HG03135 (cell line): ENCODE data around the gene MACROD2.
"Not testable (repeated sequence)": the region's sequence is repeated elsewhere in the genome, so short reads cannot be mapped to it uniquely, and the experiment has no call there.

Source experiments
- ATAC-seq: cut with Tn5 transposase; IDR thresholded peaks from one replicate; pipeline ENCODE4 v1.9.1; 2021; ENCODE audit warnings: mild to moderate bottlenecking, moderate library complexity; ENCODE audit not compliant: unreplicated experiment

MACROD2 gene

DNA sequence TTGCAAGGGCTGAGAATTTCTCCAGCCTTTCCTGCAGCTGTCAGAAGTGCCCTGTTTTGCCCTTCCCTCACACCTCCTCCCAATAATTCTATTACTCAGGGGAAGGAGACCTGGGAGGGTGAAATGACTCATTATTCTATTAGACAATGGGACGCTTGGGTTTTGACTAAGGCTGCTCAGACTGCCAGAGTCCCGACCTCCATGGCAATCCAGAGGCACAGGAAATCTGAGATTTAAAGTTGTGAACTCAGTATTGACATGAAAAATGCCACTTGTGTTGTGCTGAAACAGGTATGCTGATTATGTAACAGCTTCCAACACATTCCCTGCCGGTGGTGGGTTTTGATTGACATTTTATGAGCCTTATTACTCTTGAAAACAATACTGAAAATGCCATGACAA lies 967.9 kb downstream of the MACROD2 start:
- ATAC-seq: no peak

DNA sequence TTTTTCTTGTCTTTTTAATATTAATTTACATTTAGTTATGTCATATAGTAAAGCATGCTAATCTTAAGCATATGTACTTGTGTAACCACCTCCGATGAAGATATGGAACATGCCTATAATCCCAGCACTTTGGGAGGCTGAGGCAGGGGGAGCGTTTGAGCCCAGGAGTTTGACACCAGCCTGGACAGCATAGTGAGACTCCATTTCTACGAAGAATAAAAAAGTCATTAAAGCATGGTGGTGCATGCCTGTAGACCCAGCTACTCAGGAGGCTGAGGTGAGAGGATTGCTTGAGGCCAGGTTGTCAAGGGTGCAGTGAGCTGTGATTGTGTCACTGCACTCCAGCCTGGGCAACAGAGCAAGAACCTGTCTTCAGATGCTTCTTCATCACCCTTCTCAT lies 970.9 kb downstream of the MACROD2 start:
- no peak for ATAC-seq

DNA sequence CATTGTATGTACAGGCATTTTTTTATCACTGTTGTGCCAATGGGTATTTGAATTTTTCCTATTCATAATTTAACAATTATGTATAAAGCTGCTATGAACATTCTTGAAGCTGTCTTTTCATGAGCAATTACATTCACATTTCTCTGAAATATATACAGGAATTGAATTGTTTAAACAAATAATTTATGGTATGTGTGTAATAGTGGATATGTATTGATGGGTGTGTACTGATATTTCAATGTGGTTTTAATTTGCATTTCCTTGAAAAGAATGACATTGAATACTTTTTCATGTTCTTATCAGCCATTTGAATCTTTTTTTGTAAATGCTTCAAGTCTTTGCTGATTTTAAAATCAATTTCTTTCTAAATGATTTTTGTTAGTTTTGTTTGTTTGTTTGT lies 971.5 kb downstream of the MACROD2 start:
- ATAC-seq: no peak

DNA sequence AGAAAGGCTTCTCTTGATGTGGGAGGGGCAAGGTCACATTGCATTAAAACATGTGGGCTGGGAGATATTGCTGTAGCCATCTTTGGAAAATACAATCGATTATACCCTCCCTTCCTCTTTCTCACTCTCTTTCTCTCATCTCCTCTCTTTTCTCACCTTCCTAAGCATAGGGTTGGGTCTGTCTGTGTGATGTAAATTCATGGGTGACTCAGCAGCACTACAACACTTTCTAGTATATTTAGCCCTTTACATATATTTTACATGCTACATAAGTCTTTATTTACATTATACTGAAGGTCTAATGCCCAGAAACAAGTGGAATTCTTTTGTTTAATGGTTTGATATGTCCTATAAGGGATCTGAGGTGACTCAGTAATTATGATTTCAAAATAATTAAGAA lies 976.9 kb downstream of the MACROD2 start:
- ATAC-seq: no peak

DNA sequence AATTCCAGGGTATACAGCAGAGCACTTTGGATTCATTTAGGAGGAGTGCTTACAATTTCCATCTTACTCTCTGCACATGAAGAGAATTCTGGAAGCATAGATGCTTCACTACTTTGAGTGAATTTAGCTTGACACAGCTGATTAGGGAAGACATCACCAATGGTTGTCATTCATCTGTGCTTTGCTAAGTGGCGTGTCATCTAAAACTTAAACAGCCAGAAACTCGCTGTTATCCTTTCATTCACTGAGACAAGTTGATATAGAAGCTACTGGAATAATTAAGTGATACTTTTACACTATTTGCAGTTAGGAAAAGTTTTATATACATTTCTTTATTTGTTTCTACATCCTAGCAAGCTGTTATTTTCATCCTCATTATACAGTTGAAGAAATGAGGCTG lies 977.4 kb downstream of the MACROD2 start:
- no peak for ATAC-seq

DNA sequence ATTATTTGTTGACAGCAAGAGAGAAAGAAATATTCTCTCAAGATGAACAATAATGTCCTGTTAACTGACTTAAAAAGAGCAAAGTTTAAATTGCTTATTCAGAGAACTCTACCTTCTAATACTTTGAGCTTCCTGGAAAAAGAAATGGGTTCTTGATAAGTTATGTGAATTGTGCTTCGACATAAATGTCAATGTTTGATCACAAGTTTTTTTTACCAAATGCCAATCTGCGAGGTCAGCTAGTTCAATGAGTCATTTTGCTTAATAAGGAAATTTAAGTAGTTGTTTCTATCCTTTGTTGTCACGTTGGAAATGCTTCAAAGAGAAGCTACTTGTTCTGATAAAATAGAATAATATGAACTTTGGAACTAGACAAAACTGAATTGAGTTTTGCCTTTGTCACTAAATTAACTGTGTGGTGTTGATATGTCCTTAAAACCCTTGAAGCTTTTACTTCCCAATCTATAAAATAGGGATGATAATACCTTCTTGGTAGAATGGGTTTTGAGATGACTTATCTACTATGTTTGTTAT lies 984.2 kb downstream of the MACROD2 start:
- ATAC-seq: no peak

DNA sequence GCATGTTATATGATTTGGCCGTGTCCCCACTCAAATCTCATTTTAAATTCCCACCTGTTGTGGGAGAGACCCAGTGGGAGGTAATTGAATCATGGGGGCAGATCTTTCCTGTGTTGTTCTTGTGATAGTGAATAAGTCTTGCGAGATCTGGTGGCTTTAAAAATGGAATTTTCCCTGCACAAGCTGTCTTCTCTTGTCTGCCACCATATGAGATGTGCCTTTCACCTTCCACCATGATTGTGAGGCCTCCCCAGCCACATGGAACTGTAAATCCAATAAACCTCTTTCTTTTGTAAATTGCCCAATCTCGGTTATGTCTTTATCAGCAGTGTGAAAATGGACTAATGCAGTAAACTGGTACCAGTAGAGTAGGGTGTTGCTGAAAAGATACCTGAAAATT lies 986.2 kb downstream of the MACROD2 start:
- not testable (repeated sequence) for ATAC-seq

DNA sequence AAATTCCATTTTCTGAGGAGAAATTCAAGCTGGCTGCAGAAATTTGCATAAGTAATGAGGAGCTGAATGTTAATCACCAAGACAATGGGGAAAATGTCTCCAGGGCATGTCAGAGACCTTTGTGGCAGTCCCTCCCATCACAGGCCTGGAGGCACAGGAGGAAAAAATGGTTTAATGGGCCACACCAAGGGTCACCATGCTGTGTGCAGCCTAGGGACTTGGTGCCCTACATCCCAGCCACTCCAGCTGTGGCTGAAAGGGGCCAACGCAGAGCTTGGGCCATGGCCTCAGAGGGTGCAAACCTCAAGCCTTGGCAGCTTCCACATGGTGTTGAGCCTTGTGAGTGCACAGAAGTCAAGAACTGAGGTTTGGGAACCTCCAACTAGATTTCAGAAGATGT lies 987.0 kb downstream of the MACROD2 start:
- not testable (repeated sequence) for ATAC-seq

DNA sequence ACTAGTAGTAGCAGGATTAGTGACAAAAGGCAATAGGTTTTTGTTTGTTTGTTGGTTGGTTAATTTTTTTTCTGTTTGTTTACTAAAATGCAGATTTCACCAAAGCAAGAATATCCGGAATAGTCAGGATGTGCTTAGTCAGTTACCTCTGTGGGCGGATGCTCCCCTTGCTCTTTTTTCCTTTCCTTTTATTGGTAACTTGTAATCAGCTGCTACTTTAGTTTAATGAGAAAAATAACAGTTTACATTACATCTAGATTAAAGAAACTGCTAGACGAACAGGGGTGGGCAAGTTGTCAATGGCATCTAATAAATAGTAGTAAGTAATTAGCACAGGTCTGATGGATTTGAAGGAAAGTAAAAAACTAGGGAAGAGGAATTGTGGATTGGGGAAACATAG lies 989.0 kb downstream of the MACROD2 start:
- ATAC-seq: no peak

DNA sequence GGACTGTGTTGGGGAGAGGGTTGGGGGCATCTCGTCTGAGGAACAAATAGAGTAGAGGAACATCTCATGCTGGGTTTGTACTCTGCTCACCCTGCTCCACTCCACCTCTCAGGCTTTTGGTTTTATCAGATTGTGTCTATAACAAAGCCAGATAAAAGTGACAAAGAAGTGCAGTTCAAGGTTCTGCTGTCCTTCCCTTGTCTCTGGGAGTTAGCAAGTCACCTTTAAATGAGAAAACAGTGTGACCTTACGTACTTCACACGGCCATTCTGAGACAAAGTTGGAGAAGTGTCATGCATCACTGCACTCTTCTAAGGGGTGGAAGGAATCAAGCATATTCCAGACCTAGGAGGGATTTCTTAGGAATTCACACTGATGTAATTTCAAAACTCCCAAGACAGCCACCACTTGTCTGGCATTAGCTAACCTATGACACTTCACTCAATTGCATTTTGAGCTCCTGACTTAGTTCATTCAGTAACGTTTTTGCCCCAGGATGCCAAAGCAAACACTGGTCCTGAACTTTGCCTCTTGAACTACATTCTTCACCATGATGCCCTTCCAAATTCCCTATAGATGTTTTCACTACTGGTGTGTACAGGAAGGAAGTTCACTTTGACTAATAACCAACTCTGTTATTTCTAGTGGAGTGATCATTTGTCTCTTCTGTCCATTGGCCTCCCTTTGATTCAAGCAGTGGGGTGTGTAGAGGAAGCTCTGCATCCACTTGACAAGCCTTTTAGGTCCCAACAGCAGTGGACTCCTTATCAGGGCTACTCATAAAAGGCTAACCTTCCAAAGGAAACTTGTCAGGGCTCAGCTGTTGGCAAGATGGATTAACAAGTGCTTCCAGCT lies 989.7 kb downstream of the MACROD2 start:
- no peak for ATAC-seq

DNA sequence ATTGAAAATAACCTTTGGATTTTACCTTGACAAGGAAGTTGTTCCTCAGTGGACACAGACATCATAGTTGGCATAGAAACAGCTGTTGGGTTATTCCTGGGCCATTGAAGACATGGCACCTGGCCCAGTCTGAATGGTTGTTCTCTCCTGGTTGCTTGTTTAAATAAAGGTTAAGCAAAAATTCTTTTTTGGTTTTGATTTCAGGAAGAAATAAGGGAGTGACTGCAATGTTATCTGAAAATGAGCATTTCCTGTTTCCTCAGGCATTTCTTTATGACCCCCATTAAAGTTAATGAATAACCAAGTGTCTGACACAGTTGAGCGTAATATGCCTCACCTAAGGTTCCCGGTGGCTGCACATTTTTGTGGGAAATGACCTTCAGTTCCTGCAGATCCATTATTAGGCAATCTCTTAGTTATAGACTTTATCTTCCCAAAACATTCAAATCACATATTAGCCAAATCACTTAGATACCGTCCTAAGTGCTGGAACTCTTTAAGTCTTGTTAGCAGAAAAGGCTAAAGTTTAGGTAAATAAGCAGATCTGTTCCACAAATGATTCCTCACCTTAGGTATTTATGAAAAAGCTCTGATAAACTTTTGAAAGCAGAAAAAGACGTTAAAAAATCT lies 990.8 kb downstream of the MACROD2 start:
- ATAC-seq: no peak

DNA sequence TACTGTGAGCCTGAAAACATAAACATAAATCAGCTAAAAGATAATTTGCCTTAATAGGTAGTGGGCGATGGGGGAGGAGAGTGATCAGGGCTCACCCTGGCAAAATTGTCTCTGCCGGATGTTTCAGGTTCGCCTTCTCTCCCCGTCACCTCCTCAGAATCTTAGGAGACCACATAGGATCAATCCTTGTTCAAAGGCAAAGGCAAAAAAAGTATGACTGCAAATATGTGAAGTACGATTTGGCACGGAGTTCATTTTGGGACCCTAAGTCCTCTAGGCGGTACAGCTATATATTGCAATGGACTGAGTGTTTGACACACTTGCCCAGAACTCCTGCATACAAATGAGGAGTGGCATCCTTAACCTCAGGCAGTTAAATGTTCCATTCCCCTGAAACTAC lies 991.3 kb downstream of the MACROD2 start:
- no peak for ATAC-seq

DNA sequence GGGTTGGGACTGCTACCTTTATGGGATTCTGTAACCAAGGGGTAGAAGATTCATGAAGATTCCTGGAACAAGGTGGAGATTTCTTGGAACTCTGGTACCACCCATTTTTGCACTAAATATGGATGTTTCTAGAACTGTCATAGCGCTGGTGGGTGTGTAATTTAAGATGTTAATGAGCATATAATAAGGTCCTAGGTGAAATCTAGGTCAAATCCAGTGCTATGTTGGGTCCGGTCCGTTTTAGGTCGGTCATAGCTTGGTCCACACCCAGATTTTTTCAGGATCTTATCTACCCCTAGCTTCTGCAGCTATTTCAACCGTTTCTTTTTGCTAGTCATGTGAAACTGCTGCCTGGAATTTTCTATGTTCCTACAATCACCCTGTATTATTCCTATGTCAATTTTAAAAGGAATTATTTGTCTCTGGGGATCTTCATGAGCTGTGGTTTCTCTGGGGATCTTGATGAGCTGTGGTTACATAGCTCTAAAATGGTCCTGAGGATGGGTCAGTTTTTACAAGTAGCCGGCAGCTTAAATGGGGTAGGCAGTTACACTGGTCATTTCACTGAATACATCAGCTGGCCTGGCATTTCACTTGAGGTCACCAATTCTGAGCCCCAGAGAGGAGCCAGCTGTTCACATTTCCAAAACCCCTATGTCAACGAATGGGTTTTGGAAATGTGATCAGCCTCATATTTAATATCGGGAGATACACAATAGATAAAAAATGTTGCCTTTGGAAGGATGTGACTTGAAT lies 994.4 kb downstream of the MACROD2 start:
- ATAC-seq: no peak

DNA sequence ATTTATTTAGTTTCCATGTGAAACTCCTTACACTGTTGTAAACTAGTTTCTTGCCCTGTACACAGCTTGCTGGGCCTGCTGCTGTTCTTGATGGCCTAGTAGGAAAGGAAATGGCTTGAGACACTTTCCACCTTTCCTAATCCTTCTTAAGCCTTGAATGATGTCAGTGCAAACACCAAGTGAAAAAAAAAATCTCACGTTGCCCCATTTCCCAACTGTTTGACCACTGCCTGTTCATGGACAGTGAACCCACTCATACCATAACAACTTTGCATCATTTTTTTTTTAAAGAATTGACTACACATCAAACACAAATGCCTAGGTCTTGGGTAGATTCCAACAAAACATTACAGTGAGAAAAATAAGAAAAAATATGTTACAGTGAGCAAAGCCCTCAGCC lies 995.7 kb downstream of the MACROD2 start:
- ATAC-seq: no peak

DNA sequence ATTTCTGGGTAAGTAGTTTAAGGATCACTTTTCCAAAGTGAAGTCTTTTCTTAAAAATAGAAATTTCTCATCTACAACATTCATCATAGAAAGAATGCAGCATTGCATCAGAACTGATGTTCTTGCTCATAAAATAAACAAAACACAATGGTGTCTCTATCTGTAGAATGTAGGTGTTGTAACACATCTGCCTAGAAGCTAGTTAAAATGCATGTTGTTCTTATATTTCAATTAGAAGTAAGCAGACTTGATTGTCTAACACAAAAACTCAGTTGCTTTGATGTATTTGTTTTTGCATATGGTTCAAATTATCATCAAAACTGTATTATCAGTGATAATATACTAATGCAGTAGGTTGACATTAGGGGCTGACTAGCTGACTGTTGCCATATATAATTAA lies 996.8 kb downstream of the MACROD2 start:
- ATAC-seq: no peak

DNA sequence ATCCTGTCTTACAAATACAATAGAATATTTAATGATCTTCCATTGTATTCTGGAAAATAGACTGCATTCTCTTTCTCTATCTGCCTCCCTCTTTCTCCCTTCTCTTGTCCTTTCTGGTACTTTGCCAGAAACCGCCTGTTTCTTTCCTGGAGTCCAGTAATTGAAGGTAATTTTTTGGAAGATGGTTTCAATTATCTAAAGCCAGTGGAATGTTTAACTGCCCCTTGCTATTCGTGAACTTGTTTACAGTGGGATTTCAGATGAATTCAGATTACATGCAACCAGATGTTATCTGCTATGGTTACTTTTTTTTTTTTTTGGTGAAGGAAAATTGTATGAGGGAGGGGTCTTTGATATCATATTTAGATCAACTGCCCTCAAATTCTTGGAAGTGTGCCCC lies 997.6 kb downstream of the MACROD2 start:
- ATAC-seq: no peak

DNA sequence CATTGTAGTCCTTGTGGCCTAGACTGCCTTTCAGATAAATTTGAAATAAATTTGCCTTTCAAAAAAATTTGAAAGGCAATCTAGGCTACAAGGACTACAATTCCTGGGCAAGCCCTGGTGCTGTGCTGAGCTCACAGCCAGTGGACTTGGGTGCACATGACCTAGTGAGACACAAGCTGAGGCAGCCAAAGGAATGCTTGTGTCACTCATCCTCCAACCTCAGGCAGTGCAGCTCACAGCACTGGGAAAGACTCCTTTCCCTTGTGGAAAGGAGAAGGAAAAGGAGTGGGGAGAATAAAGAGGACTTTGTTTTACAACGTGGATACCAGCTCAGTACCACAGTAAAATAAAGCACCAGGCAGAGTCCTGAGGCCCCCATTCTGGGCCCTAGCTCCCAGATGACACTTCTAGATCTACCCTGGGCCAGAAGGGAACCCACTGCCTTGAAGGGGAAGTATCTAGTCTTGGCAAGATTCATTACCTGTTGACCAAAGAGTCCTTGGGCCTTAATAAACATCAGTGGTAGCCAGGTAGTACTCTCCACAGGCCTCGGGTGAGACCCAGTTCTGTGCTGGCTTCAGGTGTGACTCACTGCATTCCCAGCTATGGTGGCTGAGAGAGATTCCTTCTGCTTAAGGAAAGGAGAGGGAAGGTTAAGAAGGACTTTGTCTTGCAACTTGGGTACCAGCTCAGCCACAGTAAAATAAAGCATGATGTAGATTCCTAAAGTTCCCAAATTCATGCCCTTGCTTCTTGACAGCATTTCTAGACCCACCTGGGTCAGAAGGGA lies 1001.8 kb downstream of the MACROD2 start:
- ATAC-seq: no peak

DNA sequence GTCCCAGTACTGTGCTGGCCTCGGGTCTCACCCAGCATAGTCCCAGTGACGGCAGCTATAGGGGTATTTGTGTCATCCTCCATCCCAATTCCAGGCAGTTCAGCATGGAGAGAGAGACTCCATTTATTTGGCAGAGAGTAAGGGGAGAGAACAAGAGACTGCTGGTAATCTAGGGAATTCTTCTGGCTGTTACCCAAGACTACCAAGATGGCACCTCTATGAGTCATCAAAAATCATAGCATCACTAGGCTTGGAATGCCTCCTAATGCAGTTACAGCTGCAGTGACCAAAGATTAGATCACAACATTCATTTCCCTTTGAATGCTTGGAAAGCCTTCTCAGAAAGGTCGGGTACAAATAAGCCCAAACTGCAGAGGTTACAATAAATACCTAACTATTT lies 1002.5 kb downstream of the MACROD2 start:
- no peak for ATAC-seq

DNA sequence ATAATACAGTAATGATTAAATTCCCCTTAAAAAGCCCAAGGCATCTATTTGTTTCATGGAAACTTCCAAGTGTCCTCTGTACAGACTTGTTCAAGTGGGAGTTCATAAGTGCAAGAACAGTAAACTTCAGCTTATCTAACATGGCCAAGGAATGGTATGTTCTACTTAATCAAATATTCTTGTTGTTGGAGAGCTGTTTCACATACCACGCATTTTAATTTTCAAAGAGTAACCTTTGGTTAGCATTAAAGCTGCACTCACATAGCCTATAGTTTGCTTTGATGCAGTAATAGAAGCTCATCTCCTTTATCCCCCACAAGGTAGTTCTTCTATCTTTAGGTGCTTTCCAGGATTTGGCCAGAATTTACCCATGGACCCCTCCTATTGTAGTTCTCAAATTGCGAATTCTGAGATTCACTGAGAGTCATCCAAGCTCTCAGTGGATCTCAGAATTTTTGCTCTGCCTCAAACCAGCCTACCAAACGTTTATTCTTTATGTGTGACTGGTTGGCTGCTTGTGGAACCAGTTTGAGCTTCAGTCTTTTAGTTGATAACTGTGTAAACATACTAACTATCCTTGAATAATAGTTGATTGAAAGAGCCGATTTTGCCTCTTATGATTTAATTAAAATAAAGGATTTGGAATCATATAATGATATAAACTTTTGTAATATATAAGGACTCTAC lies 1010.1 kb downstream of the MACROD2 start:
- ATAC-seq: no peak

DNA sequence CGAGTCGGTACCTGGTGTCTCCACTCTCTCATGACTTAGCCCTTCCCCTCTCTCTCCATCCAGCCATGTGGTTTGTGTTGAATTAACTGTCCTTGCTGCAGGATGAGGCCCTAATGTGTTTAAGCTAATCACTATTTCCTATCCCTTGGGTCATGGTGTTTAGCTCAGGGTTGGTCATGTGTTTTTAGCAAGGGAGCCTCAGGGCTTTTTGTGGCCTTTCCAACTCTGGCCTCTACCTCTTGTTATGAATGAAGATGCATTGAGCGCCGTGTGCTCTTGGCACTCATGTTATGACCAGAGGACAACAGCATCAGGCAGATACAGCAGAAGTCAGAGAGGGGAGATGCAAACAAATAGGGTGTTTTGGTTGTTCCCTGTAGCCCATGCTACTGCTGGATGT lies 1016.3 kb downstream of the MACROD2 start:
- ATAC-seq: no peak
